ENCODE measurements around the gene IGFBP1. TPM values are rescaled to one million over a fixed set of nuclear protein-coding genes. Genes with fewer than 3 reads are reported as not detected.

Gene IGFBP1
- total and polyA plus RNA-seq, 2 of the 13 experiments (the other 11 are each of a cell fraction or from before 2014, with no cell fraction given), result 5.4 to 885 TPM

DNA sequence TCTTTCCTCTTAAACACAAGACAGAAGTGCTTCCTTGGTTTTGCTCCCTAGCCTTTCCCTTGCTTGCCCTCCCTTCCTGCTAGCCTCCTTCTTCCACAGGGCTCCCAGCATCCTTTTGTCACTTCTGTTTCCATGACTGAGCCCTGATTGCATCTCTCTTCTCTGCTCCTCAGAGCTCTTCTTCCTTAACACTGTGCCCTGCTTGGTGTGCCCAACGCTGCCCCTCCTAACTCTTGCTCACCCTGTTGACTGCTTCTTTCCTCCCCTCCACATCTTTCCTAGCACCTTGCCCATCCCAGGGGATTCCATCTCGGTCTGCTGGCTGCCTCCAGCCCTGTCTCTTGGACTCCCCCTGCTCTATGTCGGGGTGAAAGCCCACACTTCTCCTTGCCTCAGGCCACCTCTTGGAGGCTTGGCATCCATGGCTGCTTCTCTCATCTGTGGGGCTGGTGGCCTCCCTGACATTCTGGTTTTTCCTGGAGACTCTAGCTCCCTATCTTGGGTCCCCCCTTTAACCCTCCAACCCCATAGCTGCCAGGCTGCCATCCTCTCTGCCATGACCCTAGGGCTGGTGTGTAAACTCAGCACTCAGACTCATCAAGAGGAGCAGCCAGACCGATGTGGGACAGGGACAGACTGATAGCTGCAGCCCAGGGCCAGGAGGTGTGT is 5.8 kb downstream of the IGFBP1 start (continued):
- TF ChIP-seq, protein P1, sequence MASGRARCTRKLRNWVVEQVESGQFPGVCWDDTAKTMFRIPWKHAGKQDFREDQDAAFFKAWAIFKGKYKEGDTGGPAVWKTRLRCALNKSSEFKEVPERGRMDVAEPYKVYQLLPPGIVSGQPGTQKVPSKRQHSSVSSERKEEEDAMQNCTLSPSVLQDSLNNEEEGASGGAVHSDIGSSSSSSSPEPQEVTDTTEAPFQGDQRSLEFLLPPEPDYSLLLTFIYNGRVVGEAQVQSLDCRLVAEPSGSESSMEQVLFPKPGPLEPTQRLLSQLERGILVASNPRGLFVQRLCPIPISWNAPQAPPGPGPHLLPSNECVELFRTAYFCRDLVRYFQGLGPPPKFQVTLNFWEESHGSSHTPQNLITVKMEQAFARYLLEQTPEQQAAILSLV (CRISPR knock-in tag; IDR thresholded peaks at IDR 0.05; ENCODE audit: borderline replicate concordance), result peak; percentile 45; the same call in 1 of the 2 replicates
- TF ChIP-seq ATM (IDR thresholded peaks at IDR 0.05; ENCODE audit: borderline replicate concordance) (no peak), ZNF674 (CRISPR knock-in tag; IDR thresholded peaks at IDR 0.05; ENCODE audit: low read depth) (no peak), FOXP1 (IDR thresholded peaks at IDR 0.05) (no peak), FOXP1 (CRISPR knock-in tag; IDR thresholded peaks at IDR 0.05) (no peak), HHEX (CRISPR knock-in tag; IDR thresholded peaks at IDR 0.05) (no peak), FOXA3 (CRISPR knock-in tag; IDR thresholded peaks at IDR 0.05) (peak; percentile 26), ATRX (CRISPR knock-in tag; IDR thresholded peaks at IDR 0.05; ENCODE audit: borderline replicate concordance) (no peak), POLR2A (IDR thresholded peaks at IDR 0.05; ENCODE audit: insufficient read depth in 1 of 2, low read depth in 2 of 2, low read length in 2 of 2) (peak in 1 of 2 experiments; percentile 57; a peak in 1 of 4 replicates), TBX2 (CRISPR knock-in tag; IDR thresholded peaks at IDR 0.05; ENCODE audit: borderline replicate concordance) (0 out of 2 replicates have a peak, but pooled peaks have one; percentile 14), CERS6 (CRISPR knock-in tag; IDR thresholded peaks at IDR 0.05) (no peak), ZIK1 (CRISPR knock-in tag; IDR thresholded peaks at IDR 0.05; ENCODE audit: borderline replicate concordance, low read depth) (no peak; the same call in 1 of the 2 replicates), PITX1 (CRISPR knock-in tag; IDR thresholded peaks at IDR 0.05) (0 out of 2 replicates have a peak, but pooled peaks have one; percentile 21), RBAK (CRISPR knock-in tag; IDR thresholded peaks at IDR 0.05) (no peak), ZNF432 (CRISPR knock-in tag; IDR thresholded peaks at IDR 0.05; ENCODE audit: borderline replicate concordance) (no peak), MTF2 (CRISPR knock-in tag; IDR thresholded peaks at IDR 0.05; ENCODE audit: borderline replicate concordance) (no peak), TSC22D2 (CRISPR knock-in tag; IDR thresholded peaks at IDR 0.05; ENCODE audit: borderline replicate concordance) (0 out of 2 replicates have a peak, but pooled peaks have one; percentile 17), CSRNP2 (CRISPR knock-in tag; conservative IDR thresholded peaks at IDR 0.05; ENCODE audit: low read depth) (no peak), CBFB (CRISPR knock-in tag; IDR thresholded peaks at IDR 0.05) (no peak), ZC3H4 (CRISPR knock-in tag; IDR thresholded peaks at IDR 0.05; ENCODE audit: borderline replicate concordance) (peak; percentile 97)
- TF ChIP-seq, protein P2, sequence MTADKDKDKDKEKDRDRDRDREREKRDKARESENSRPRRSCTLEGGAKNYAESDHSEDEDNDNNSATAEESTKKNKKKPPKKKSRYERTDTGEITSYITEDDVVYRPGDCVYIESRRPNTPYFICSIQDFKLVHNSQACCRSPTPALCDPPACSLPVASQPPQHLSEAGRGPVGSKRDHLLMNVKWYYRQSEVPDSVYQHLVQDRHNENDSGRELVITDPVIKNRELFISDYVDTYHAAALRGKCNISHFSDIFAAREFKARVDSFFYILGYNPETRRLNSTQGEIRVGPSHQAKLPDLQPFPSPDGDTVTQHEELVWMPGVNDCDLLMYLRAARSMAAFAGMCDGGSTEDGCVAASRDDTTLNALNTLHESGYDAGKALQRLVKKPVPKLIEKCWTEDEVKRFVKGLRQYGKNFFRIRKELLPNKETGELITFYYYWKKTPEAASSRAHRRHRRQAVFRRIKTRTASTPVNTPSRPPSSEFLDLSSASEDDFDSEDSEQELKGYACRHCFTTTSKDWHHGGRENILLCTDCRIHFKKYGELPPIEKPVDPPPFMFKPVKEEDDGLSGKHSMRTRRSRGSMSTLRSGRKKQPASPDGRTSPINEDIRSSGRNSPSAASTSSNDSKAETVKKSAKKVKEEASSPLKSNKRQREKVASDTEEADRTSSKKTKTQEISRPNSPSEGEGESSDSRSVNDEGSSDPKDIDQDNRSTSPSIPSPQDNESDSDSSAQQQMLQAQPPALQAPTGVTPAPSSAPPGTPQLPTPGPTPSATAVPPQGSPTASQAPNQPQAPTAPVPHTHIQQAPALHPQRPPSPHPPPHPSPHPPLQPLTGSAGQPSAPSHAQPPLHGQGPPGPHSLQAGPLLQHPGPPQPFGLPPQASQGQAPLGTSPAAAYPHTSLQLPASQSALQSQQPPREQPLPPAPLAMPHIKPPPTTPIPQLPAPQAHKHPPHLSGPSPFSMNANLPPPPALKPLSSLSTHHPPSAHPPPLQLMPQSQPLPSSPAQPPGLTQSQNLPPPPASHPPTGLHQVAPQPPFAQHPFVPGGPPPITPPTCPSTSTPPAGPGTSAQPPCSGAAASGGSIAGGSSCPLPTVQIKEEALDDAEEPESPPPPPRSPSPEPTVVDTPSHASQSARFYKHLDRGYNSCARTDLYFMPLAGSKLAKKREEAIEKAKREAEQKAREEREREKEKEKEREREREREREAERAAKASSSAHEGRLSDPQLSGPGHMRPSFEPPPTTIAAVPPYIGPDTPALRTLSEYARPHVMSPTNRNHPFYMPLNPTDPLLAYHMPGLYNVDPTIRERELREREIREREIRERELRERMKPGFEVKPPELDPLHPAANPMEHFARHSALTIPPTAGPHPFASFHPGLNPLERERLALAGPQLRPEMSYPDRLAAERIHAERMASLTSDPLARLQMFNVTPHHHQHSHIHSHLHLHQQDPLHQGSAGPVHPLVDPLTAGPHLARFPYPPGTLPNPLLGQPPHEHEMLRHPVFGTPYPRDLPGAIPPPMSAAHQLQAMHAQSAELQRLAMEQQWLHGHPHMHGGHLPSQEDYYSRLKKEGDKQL (CRISPR knock-in tag; IDR thresholded peaks at IDR 0.05; ENCODE audit: low read depth), result no peak
- TF ChIP-seq, protein P3, sequence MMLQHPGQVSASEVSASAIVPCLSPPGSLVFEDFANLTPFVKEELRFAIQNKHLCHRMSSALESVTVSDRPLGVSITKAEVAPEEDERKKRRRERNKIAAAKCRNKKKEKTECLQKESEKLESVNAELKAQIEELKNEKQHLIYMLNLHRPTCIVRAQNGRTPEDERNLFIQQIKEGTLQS (CRISPR knock-in tag; IDR thresholded peaks at IDR 0.05), result no peak

Measured in HepG2 (cell line).